GM13977 (cell line): ENCODE measurements around the gene DENND6B.
A peak's percentile ranks its signal among the peaks of the same experiment; 100 is the strongest.
"Not testable (repeated sequence)": the region's sequence is repeated elsewhere in the genome, so short reads cannot be mapped to it uniquely, and the experiment has no call there.

Source experiments
- DNase-seq: peaks from one replicate; pipeline ENCODE4 v3.0.0; 2012; ENCODE audit warnings: low spot score
- CTCF ChIP-seq: IDR thresholded peaks from 2 replicates; pipeline ENCODE4 v1.5.1; 2012; ENCODE audit warnings: mild to moderate bottlenecking, control low read depth; ENCODE audit not compliant: insufficient read depth; ENCODE audit errors: extremely low read depth, missing control alignments
- in situ Hi-C: fragments of 300-500 bp; cut with MboI; formaldehyde crosslinking; loops from one replicate; pipeline ENCODE4 v1.12.0; 2022; ENCODE audit warnings: low sequenced_read_pairs, low pct_unique_long_range_greater_than_20kb, mixed read lengths, inconsistent platforms; ENCODE audit not compliant: unreplicated experiment

Gene DENND6B

GRCh38 chr22:50275181-50276055 is 51.4 kb downstream of the DENND6B start:
- in situ Hi-C loops = loop anchor here (10.0 kb wide), 1 partner anchor 49 kb away; the partner anchor contains the start of gene DENND6B
- TF ChIP-seq CTCF = no peak
- no peak for DNase-seq

DNA sequence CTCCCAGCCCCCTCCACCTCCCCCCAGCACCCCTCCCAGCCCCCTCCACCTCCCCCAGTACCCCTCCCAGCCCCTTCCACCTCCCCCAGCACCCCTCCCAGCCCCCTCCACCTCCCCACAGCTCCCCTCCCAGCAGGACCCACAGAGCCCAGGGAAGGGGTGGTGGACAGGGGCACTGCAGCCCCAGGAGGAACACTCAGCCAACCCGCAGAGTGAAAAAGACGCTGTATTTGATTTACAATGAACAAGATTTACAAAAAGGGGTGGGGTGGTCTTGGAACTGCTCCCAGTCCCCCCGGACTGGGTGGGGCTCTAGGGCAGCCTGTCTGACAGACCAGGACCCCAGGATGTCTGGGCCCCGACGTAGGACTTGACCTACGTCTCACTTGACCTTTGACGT is 52.0 kb downstream of the DENND6B start:
- no peak for DNase-seq
- TF ChIP-seq CTCF = no peak
- in situ Hi-C loops = loop anchor here (10.0 kb wide), 1 partner anchor 50 kb away; the partner anchor contains the start of gene DENND6B

DNA sequence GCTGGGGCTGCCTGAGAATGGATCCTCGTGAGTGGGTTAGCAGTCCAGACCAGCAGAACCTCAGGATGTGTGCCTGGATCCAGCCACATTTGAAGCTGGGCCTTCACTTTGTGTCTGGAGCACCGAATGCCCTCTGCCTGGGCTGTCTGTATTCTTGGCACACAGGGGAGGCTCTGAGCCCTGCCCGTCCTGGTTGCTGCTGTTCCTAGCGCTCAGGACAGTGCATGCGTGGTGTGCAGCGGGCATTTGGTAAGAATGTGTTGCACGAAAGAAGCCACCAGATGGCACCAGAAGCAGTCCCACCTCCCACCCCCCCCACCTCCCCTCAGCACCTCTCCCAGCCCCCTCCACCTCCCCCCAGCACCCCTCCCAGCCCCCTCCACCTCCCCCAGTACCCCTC is 52.5 kb downstream of the DENND6B start:
- peak; percentile 76 for DNase-seq
- peak; percentile 30 for TF ChIP-seq CTCF
- in situ Hi-C loops = loop anchor here (10.0 kb wide), 1 partner anchor 50 kb away; the partner anchor contains the start of gene DENND6B

- in situ Hi-C loops = loop anchor here (10.0 kb wide), 1 partner anchor 51 kb away; the partner anchor contains the start of gene DENND6B
- DNase-seq = not testable (repeated sequence)
Observed at GRCh38 chr22:50273781-50274180, 53.0 kb downstream of the DENND6B start.

GRCh38 chr22:50273352-50273751 is 53.5 kb downstream of the DENND6B start:
- DNase-seq = not testable (repeated sequence)
- in situ Hi-C loops = loop anchor here (10.0 kb wide), 1 partner anchor 51 kb away; the partner anchor contains the start of gene DENND6B

DNA sequence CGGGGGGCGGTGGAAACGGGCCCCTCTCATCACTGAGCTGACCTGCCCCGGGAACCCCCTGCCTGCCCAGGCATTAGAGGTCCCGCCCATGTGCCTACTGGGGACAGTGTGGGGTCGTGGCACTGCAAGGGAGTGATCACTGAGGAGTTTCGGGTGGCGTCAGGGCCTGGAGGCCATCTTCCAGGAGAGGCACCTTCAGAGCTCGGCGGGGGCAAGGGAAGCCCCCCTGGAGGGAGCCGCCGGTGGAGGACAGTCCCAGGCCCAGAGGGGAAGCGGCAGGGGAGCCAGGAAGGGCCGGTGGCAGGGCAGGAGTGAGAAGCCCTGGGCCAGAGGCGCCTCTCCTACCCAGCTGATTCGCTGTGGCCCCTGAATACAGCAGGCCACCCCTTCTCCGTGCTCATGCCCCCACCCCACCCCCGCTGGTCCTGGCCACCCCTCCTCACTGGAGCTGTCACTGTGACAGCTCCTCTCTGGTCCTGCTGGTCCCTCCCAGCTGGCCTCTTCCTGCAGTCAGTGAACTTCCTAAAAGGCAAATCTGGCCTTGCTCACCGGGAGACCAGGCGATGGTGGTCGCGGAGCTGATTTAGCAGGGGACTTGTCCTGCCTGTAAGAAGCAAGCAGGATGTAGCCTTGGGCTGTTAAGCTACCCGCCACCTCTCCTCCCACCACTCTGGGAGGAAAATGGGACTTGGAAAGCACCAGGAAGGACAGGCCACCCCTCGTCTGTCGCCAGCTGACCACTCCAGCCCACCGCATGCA is 54.6 kb downstream of the DENND6B start:
- no peak for DNase-seq
- in situ Hi-C loops = loop anchor here (10.0 kb wide), 1 partner anchor 53 kb away; the partner anchor contains the start of gene DENND6B
- TF ChIP-seq CTCF = no peak

DNA sequence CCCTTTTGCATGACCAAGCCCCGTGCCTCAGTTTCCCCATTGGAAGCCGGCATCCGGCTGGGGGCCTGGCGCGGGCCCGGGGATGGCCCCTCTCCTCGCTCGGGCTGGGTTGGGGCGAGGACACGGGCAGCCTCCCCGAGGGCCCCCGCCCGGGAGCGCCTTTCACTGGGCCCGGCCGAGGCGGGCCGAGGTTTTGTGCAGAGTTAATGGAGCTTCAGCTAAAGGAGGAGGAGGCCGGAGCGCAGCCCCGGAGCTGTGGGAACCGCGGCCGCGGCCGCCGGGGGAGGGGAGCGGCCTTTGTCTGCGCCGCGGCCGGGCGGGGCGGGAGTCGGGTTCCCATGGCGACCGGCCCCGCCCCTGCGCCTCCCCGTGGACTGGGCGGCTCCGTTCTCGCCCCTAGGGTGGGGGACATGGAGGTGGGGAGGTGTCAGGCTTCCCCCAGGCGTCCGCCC is 55.3 kb downstream of the DENND6B start:
- peak; percentile 36 for TF ChIP-seq CTCF
- DNase-seq = peak; percentile 91
- in situ Hi-C loops = loop anchor here (10.0 kb wide), 1 partner anchor 53 kb away; the partner anchor contains the start of gene DENND6B
